ENCODE results near the gene AARS2. TPM values are rescaled to one million over a fixed set of nuclear protein-coding genes. Genes with fewer than 3 reads are reported as not detected.

Gene AARS2
- total and polyA plus RNA-seq, 2 donors (not counting 1 experiment from before 2014, with no cell fraction given) = 3.4 to 24.3 TPM

- no peak for DNase-seq (ENCODE audit: low read depth in 2 of 2)
- TF ChIP-seq CTCF (conservative IDR thresholded peaks at IDR 0.05 in 1 of 2, IDR thresholded peaks at IDR 0.05 in 1 of 2; ENCODE audit: low read depth in 1 of 2, low read length in 2 of 2) (no peak), EZH2 (IDR thresholded peaks at IDR 0.05; ENCODE audit: low read length, missing control alignments) (no peak)
- no peak overlapping the region for H2AFZ ChIP-seq (ENCODE audit: low read length)
These were observed 39.5 kb downstream of the AARS2 start for GRCh38 chr6:44273617-44274016.

DNA sequence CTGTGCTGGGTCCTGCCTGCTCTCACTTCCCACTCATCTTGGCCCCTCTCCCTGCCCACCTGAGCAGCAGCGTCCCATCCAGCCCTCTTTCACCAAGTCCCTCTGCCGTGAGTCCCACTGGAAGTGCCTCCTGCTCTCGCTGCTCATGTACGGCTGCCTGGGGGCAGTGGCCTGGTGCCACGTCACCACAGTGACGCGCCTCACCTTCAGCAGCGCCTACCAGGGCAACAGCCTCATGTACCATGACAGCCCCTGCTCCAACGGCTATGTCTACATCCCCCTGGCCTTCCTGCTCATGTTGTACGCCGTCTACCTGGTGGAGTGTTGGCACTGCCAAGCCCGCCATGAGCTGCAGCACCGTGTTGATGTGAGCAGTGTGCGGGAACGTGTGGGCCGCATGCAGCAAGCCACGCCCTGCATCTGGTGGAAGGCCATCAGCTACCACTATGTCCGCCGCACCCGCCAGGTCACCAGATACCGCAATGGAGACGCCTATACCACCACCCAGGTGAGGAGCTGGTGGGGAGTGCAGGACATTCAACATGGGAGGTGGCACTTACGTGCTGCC is 40.1 kb downstream of the AARS2 start:
- H3K4me3 ChIP-seq (replicated peaks in 1 of 4; ENCODE audit: control extremely low read depth in 1 of 4, insufficient read depth in 1 of 4, low read depth in 3 of 4, low read length in 4 of 4) = no peak overlapping the region
- H3K9ac ChIP-seq (ENCODE audit: insufficient read depth, low read length) = no peak overlapping the region
- H3K4me2 ChIP-seq (ENCODE audit: extremely low read depth, insufficient read depth, low read length) = no peak overlapping the region
- no peak for TF ChIP-seq EZH2 (IDR thresholded peaks at IDR 0.05; ENCODE audit: low read length, missing control alignments)
- TF ChIP-seq CTCF (conservative IDR thresholded peaks at IDR 0.05 in 1 of 2, IDR thresholded peaks at IDR 0.05 in 1 of 2; ENCODE audit: low read depth in 1 of 2, low read length in 2 of 2) = no peak
- H3K36me3 ChIP-seq (ENCODE audit: control insufficient read depth, insufficient read depth, low read length) = no peaks in the 10 kb centered on the region
- no peak overlapping the region for H3K27ac ChIP-seq (ENCODE audit: insufficient read depth, low read length)
- no peak for DNase-seq (ENCODE audit: low read depth in 2 of 2)
- H4K20me1 ChIP-seq (ENCODE audit: control insufficient read depth, extremely low read depth, insufficient read depth, low read length) = peaks cover 2% of the 10 kb centered on the region
- no peaks in the 10 kb centered on the region for H3K4me1 ChIP-seq (ENCODE audit: control insufficient read depth, extremely low read depth, insufficient read depth, low read length)
- H3K79me2 ChIP-seq (ENCODE audit: control insufficient read depth, insufficient read depth, low read length) = no peaks in the 10 kb centered on the region
- no peak overlapping the region for H2AFZ ChIP-seq (ENCODE audit: low read length)
- peaks cover 71% of the 10 kb centered on the region for H3K27me3 ChIP-seq (ENCODE audit: control insufficient read depth, insufficient read depth, low read length)
- no peaks in the 10 kb centered on the region for H3K9me3 ChIP-seq (ENCODE audit: control insufficient read depth, insufficient read depth, low read depth, low read length)

More at GRCh38 chr6:44273617-44274016, 39.5 kb downstream of the AARS2 start:
- Histone ChIP-seq H3K79me2 (ENCODE audit: control insufficient read depth, insufficient read depth, low read length) (no peaks in the 10 kb centered on the region), H4K20me1 (ENCODE audit: control insufficient read depth, extremely low read depth, insufficient read depth, low read length) (peaks cover 2% of the 10 kb centered on the region), H3K36me3 (ENCODE audit: control insufficient read depth, insufficient read depth, low read length) (no peaks in the 10 kb centered on the region), H3K9ac (ENCODE audit: insufficient read depth, low read length) (no peak overlapping the region), H3K4me1 (ENCODE audit: control insufficient read depth, extremely low read depth, insufficient read depth, low read length) (no peaks in the 10 kb centered on the region), H3K4me3 (replicated peaks in 1 of 4; ENCODE audit: control extremely low read depth in 1 of 4, insufficient read depth in 1 of 4, low read depth in 3 of 4, low read length in 4 of 4) (no peak overlapping the region), H3K9me3 (ENCODE audit: control insufficient read depth, insufficient read depth, low read depth, low read length) (no peaks in the 10 kb centered on the region), H3K27me3 (ENCODE audit: control insufficient read depth, insufficient read depth, low read length) (peaks cover 66% of the 10 kb centered on the region), H3K27ac (ENCODE audit: insufficient read depth, low read length) (no peak overlapping the region), H3K4me2 (ENCODE audit: extremely low read depth, insufficient read depth, low read length) (no peak overlapping the region)

DNA sequence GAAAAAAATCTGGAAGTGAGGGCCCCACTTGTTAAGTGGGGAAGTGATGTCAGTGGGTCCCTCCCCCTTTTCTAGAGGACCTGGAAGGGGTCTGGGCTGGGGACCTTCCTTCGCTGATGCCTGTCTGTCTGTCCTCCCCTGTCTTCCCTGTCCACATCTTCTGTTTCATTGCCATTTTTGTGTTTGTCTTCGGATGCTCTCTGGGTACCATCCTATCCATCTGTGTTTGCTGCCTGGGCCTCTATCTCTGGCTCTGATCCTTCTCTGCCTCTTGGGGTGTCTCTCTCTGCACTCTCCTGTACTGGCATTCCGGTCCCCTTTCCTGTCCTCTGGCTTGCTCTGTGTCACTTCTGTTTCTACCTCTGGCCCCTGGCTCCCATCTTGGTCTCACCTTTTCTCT is 40.6 kb downstream of the AARS2 start:
- no peak for TF ChIP-seq CTCF (conservative IDR thresholded peaks at IDR 0.05 in 1 of 2, IDR thresholded peaks at IDR 0.05 in 1 of 2; ENCODE audit: low read depth in 1 of 2, low read length in 2 of 2)
- no peak for TF ChIP-seq EZH2 (IDR thresholded peaks at IDR 0.05; ENCODE audit: low read length, missing control alignments)
- peaks cover 67% of the 10 kb centered on the region for H3K27me3 ChIP-seq (ENCODE audit: control insufficient read depth, insufficient read depth, low read length)

More for the DNA sequence above, 40.6 kb downstream of the AARS2 start:
- H3K36me3 ChIP-seq (ENCODE audit: control insufficient read depth, insufficient read depth, low read length) = no peaks in the 10 kb centered on the region
- no peaks in the 10 kb centered on the region for H3K79me2 ChIP-seq (ENCODE audit: control insufficient read depth, insufficient read depth, low read length)
- H3K4me2 ChIP-seq (ENCODE audit: extremely low read depth, insufficient read depth, low read length) = no peak overlapping the region
- peaks cover 2% of the 10 kb centered on the region for H4K20me1 ChIP-seq (ENCODE audit: control insufficient read depth, extremely low read depth, insufficient read depth, low read length)
- DNase-seq (ENCODE audit: low read depth in 2 of 2) = no peak
- no peak overlapping the region for H3K4me3 ChIP-seq (replicated peaks in 1 of 4; ENCODE audit: control extremely low read depth in 1 of 4, insufficient read depth in 1 of 4, low read depth in 3 of 4, low read length in 4 of 4)
- no peaks in the 10 kb centered on the region for H3K4me1 ChIP-seq (ENCODE audit: control insufficient read depth, extremely low read depth, insufficient read depth, low read length)
- H3K9me3 ChIP-seq (ENCODE audit: control insufficient read depth, insufficient read depth, low read depth, low read length) = no peaks in the 10 kb centered on the region
- H3K9ac ChIP-seq (ENCODE audit: insufficient read depth, low read length) = no peak overlapping the region
- no peak overlapping the region for H2AFZ ChIP-seq (ENCODE audit: low read length)
- H3K27ac ChIP-seq (ENCODE audit: insufficient read depth, low read length) = no peak overlapping the region

All from fibroblast of lung (primary cell).